ENCODE measurements around the gene DCK. TPM values are rescaled to one million over a fixed set of nuclear protein-coding genes. Genes with fewer than 3 reads are reported as not detected.

DCK gene
- total and polyA plus RNA-seq, 9 of the 15 experiments (the other 6 are each of a cell fraction or from before 2014, with no cell fraction given), result 11.3 to 25.8 (median 19.6) TPM

DNA sequence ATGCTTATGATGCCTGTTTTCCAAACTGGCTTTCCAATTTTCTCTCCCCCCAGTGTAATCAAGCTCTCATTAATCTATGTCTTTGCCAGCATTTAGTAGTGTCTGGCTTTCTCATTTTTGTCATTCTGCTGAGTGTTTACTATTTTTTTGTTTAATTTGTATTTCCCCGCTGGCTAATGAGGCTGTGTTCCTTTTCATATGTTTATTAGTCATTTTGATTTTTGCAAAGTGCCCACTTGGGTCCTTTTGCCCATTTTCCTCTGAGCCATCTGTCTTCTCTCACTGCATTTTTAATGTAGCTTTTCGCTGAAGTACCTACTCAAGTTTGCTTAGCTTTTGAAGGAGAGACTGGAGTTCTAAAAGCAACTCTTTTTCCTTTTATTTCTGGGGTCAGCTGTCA, 14.7 kb downstream of the DCK start:
- no peak for FAIRE-seq
- in situ Hi-C loops (cut with MboI) (no loop called here), intact Hi-C loops (cut with micrococcal nuclease) (loop anchor here (5.0 kb wide), 2 partner anchors 171 to 356 kb away; partner anchors contain the start of gene GRSF1)
- no peak for ATAC-seq
- no peak overlapping the region for H3K27ac ChIP-seq (ENCODE audit: extremely low read depth, low read depth, low read length)
- DNase-seq (ENCODE audit: extremely low read depth in 1 of 4, low spot score in 3 of 4), result no peak
- H3K4me3 ChIP-seq, result no peak overlapping the region
- BruUV-seq (replicated peaks), result no TSS peak
- no peak for TF ChIP-seq ARID1B (IDR thresholded peaks at IDR 0.05)
- TF ChIP-seq ZNF316 (IDR thresholded peaks at IDR 0.05), result 0 out of 2 replicates have a peak, but pooled peaks have one; percentile 2
- POLR2A ChIA-PET, result interaction anchor here (0.6 to 2.6 kb wide), 3 partner anchors 15 to 23 kb away, joined by 3 to 7 read pairs (median 4); partner anchors contain the start of gene DCK
- WGBS (ENCODE audit: insufficient coverage, low coverage, missing lambda C conversion rate), result 93% methylated on average over 2 of the region's 2 CpGs
- no peak overlapping the region for H3K4me2 ChIP-seq (ENCODE audit: insufficient read depth, low read length)
- no peaks in the 10 kb centered on the region for H3K9me1 ChIP-seq (ENCODE audit: control insufficient read depth, insufficient read depth, low read length)
- no peak overlapping the region for H3K9ac ChIP-seq (ENCODE audit: insufficient read depth in 1 of 2, low read depth in 2 of 2, low read length in 2 of 2)
- H4K20me1 ChIP-seq (replicated peaks; ENCODE audit: control insufficient read depth, insufficient read depth, low read length), result no peaks in the 10 kb centered on the region
- H3K27me3 ChIP-seq (ENCODE audit: control insufficient read depth in 2 of 2, insufficient read depth in 2 of 2, low read length in 2 of 2), result no peaks in the 10 kb centered on the region
- H3K9me3 ChIP-seq (replicated peaks; ENCODE audit: control insufficient read depth, insufficient read depth, low read depth, low read length), result 0 out of 2 replicates have a peak, but pooled peaks cover 1% of the 10 kb centered on the region
- H2AFZ ChIP-seq (ENCODE audit: low read depth, low read length), result no peak overlapping the region
- peaks cover 0 to 4% of the 10 kb centered on the region in 2 experiments; a peak in 1 of 5 replicates for H3K4me1 ChIP-seq (replicated peaks in 1 of 2; ENCODE audit: control insufficient read depth in 2 of 2, insufficient read depth in 2 of 2, low read length in 2 of 2)
- H3K79me2 ChIP-seq (ENCODE audit: control insufficient read depth, insufficient read depth, low read length), result peaks cover 18% of the 10 kb centered on the region; the same call in 2 of the 3 replicates
- peaks cover 6% of the 10 kb centered on the region; the same call in 2 of the 3 replicates for H3K36me3 ChIP-seq (ENCODE audit: control insufficient read depth, insufficient read depth, low read length)
- CTCF ChIA-PET (ENCODE audit: low intra/inter-chr PET ratio), result no interaction called here

DNA sequence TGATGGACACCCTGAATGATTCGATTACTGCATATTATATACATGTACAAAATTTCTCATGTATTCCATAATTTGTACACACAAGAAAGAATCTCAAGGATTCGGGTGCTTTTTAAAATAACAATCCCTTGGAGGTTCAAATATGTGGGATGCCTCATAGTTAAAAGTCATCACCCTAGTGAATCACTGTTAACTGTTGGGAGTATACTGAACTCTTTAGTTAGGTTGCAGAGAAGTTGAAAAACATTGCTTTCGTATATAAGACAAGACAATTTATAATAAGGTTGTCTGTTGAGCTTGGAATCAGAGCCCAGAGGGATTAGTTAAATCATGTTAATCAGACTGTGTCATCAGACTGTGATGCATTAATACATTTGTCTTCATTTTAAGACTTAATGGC, 15.6 kb downstream of the DCK start:
- POLR2A ChIA-PET, result interaction anchor here (0.6 to 2.6 kb wide), 3 partner anchors 14 to 17 kb away, joined by 3 to 7 read pairs (median 4); partner anchors contain the start of gene DCK
- H3K9ac ChIP-seq (ENCODE audit: insufficient read depth in 1 of 2, low read depth in 2 of 2, low read length in 2 of 2), result no peak overlapping the region
- H3K4me3 ChIP-seq, result no peak overlapping the region
- intact Hi-C loops (cut with micrococcal nuclease) (loop anchor here (5.0 kb wide), 2 partner anchors 172 to 357 kb away; partner anchors contain the start of gene GRSF1), in situ Hi-C loops (cut with MboI) (no loop called here)
- H3K4me2 ChIP-seq (ENCODE audit: insufficient read depth, low read length), result no peak overlapping the region
- CTCF ChIA-PET (ENCODE audit: low intra/inter-chr PET ratio), result no interaction called here
- no peak overlapping the region for H2AFZ ChIP-seq (ENCODE audit: low read depth, low read length)
- H3K27me3 ChIP-seq (ENCODE audit: control insufficient read depth in 2 of 2, insufficient read depth in 2 of 2, low read length in 2 of 2), result no peaks in the 10 kb centered on the region
- DNase-seq (ENCODE audit: extremely low read depth in 1 of 4, low spot score in 3 of 4), result no peak
- H3K79me2 ChIP-seq (ENCODE audit: control insufficient read depth, insufficient read depth, low read length), result peaks cover 15% of the 10 kb centered on the region; the same call in 2 of the 3 replicates
- 0 out of 2 replicates have a peak, but pooled peaks cover 1% of the 10 kb centered on the region for H3K9me3 ChIP-seq (replicated peaks; ENCODE audit: control insufficient read depth, insufficient read depth, low read depth, low read length)
- H3K9me1 ChIP-seq (ENCODE audit: control insufficient read depth, insufficient read depth, low read length), result no peaks in the 10 kb centered on the region
- TF ChIP-seq JUN (IDR thresholded peaks at IDR 0.05; ENCODE audit: borderline replicate concordance, low read depth, low read length) (no peak), JUN (CRISPR knock-in tag; IDR thresholded peaks at IDR 0.05; ENCODE audit: borderline replicate concordance) (no peak), ZNF165 (CRISPR knock-in tag; IDR thresholded peaks at IDR 0.05; ENCODE audit: borderline replicate concordance) (no peak), ZNF134 (CRISPR knock-in tag; conservative IDR thresholded peaks at IDR 0.05) (no peak), COPS2 (conservative IDR thresholded peaks at IDR 0.05) (no peak), HMG20A (CRISPR knock-in tag; conservative IDR thresholded peaks at IDR 0.05) (no peak), JUNB (CRISPR knock-in tag; conservative IDR thresholded peaks at IDR 0.05) (no peak), MAZ (CRISPR knock-in tag; conservative IDR thresholded peaks at IDR 0.05 in 1 of 2, IDR thresholded peaks at IDR 0.05 in 1 of 2) (no peak)
- H3K27ac ChIP-seq (ENCODE audit: extremely low read depth, low read depth, low read length), result no peak overlapping the region
- 52% methylated on average over 3 of the region's 3 CpGs for WGBS (ENCODE audit: insufficient coverage, low coverage, missing lambda C conversion rate)
- BruUV-seq (replicated peaks), result TSS peak; percentile 19
- peaks cover 0 to 4% of the 10 kb centered on the region in 2 experiments; a peak in 1 of 5 replicates for H3K4me1 ChIP-seq (replicated peaks in 1 of 2; ENCODE audit: control insufficient read depth in 2 of 2, insufficient read depth in 2 of 2, low read length in 2 of 2)
- no peaks in the 10 kb centered on the region for H4K20me1 ChIP-seq (replicated peaks; ENCODE audit: control insufficient read depth, insufficient read depth, low read length)
- H3K36me3 ChIP-seq (ENCODE audit: control insufficient read depth, insufficient read depth, low read length), result peaks cover 6% of the 10 kb centered on the region; the same call in 2 of the 3 replicates
- no peak for FAIRE-seq
- ATAC-seq, result no peak
